Measurements from ENCODE around the gene IGFBP7.

Gene IGFBP7

DNA sequence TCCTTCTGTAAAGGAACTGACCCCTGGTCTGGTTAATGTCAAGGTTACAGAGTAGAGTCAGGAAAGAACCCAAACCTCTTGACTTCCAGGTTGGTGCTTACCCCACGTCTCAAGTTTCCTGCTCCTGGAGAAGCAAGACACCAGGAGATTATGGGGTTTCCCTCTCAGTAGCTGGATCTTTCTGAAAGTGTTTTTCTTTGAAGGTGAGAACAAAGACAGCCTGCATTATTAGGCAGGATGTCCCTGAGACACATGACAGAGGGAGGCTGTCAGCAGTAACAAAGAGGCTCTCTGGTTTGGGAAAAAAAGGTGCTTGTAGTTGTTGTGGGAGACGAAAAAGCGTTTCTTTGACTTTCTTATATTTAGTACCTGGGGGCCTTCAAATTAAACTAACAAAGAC lies 44.7 kb upstream of the IGFBP7 start:
- Histone ChIP-seq H3K4me3 (ENCODE audit: low read length) (no peak overlapping the region), H3K9me3 (ENCODE audit: control insufficient read depth, insufficient read depth, low read length) (no peaks in the 10 kb centered on the region), H4K20me1 (ENCODE audit: control insufficient read depth, insufficient read depth, low read depth, low read length) (no peaks in the 10 kb centered on the region), H3K27me3 (ENCODE audit: control insufficient read depth, low read length) (no peaks in the 10 kb centered on the region; the same call in 1 of the 2 replicates), H3K4me2 (ENCODE audit: low read length) (no peak overlapping the region), H3F3A (ENCODE audit: control insufficient read depth, insufficient read depth) (no peaks in the 10 kb centered on the region), H3K9me2 (replicated peaks; ENCODE audit: control insufficient read depth, low read length) (no peaks in the 10 kb centered on the region), H3K36me3 (ENCODE audit: control insufficient read depth, low read length) (no peaks in the 10 kb centered on the region), H3K4me1 (ENCODE audit: control insufficient read depth, low read length) (no peaks in the 10 kb centered on the region), H3K79me2 (ENCODE audit: control insufficient read depth, low read length) (no peaks in the 10 kb centered on the region), H3K27ac (ENCODE audit: low read depth, low read length) (no peak overlapping the region)
- no peak for TF ChIP-seq EZH2phosphoT487 (IDR thresholded peaks at IDR 0.05; ENCODE audit: borderline replicate concordance, low read length)
- TF ChIP-seq, protein P1, sequence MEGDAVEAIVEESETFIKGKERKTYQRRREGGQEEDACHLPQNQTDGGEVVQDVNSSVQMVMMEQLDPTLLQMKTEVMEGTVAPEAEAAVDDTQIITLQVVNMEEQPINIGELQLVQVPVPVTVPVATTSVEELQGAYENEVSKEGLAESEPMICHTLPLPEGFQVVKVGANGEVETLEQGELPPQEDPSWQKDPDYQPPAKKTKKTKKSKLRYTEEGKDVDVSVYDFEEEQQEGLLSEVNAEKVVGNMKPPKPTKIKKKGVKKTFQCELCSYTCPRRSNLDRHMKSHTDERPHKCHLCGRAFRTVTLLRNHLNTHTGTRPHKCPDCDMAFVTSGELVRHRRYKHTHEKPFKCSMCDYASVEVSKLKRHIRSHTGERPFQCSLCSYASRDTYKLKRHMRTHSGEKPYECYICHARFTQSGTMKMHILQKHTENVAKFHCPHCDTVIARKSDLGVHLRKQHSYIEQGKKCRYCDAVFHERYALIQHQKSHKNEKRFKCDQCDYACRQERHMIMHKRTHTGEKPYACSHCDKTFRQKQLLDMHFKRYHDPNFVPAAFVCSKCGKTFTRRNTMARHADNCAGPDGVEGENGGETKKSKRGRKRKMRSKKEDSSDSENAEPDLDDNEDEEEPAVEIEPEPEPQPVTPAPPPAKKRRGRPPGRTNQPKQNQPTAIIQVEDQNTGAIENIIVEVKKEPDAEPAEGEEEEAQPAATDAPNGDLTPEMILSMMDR (IDR thresholded peaks at IDR 0.05; ENCODE audit: low read depth, low read length, poor library complexity, severe bottlenecking) = no peak

- TF ChIP-seq, protein P1 (IDR thresholded peaks at IDR 0.05; ENCODE audit: low read depth, low read length, poor library complexity, severe bottlenecking) = no peak
- TF ChIP-seq EZH2phosphoT487 (IDR thresholded peaks at IDR 0.05; ENCODE audit: borderline replicate concordance, low read length) = no peak
- Histone ChIP-seq H3K79me2 (ENCODE audit: control insufficient read depth, low read length) (no peaks in the 10 kb centered on the region), H3K4me2 (ENCODE audit: low read length) (no peak overlapping the region), H3K4me1 (ENCODE audit: control insufficient read depth, low read length) (no peaks in the 10 kb centered on the region), H4K20me1 (ENCODE audit: control insufficient read depth, insufficient read depth, low read depth, low read length) (no peaks in the 10 kb centered on the region), H3K27ac (ENCODE audit: low read depth, low read length) (no peak overlapping the region), H3K27me3 (ENCODE audit: control insufficient read depth, low read length) (no peaks in the 10 kb centered on the region; the same call in 1 of the 2 replicates), H3K9me2 (replicated peaks; ENCODE audit: control insufficient read depth, low read length) (no peaks in the 10 kb centered on the region), H3K4me3 (ENCODE audit: low read length) (no peak overlapping the region), H3K9me3 (ENCODE audit: control insufficient read depth, insufficient read depth, low read length) (no peaks in the 10 kb centered on the region), H3K36me3 (ENCODE audit: control insufficient read depth, low read length) (no peaks in the 10 kb centered on the region), H3F3A (ENCODE audit: control insufficient read depth, insufficient read depth) (no peaks in the 10 kb centered on the region)
These were observed 44.0 kb upstream of the IGFBP7 start for GRCh38 chr4:57154191-57154590.

GRCh38 chr4:57153207-57153606 lies 43.0 kb upstream of the IGFBP7 start:
- no peaks in the 10 kb centered on the region; the same call in 1 of the 2 replicates for H3K27me3 ChIP-seq (ENCODE audit: control insufficient read depth, low read length)
- no peaks in the 10 kb centered on the region for H4K20me1 ChIP-seq (ENCODE audit: control insufficient read depth, insufficient read depth, low read depth, low read length)
- no peaks in the 10 kb centered on the region for H3K9me3 ChIP-seq (ENCODE audit: control insufficient read depth, insufficient read depth, low read length)
- TF ChIP-seq EZH2phosphoT487 (IDR thresholded peaks at IDR 0.05; ENCODE audit: borderline replicate concordance, low read length) = no peak
- TF ChIP-seq, protein P1 (IDR thresholded peaks at IDR 0.05; ENCODE audit: low read depth, low read length, poor library complexity, severe bottlenecking) = no peak
- H3K36me3 ChIP-seq (ENCODE audit: control insufficient read depth, low read length) = no peaks in the 10 kb centered on the region
- no peaks in the 10 kb centered on the region for H3K9me2 ChIP-seq (replicated peaks; ENCODE audit: control insufficient read depth, low read length)
- H3K27ac ChIP-seq (ENCODE audit: low read depth, low read length) = no peak overlapping the region
- H3K79me2 ChIP-seq (ENCODE audit: control insufficient read depth, low read length) = no peaks in the 10 kb centered on the region
- no peak overlapping the region for H3K4me2 ChIP-seq (ENCODE audit: low read length)
- no peaks in the 10 kb centered on the region for H3K4me1 ChIP-seq (ENCODE audit: control insufficient read depth, low read length)
- no peaks in the 10 kb centered on the region for H3F3A ChIP-seq (ENCODE audit: control insufficient read depth, insufficient read depth)
- no peak overlapping the region for H3K4me3 ChIP-seq (ENCODE audit: low read length)

All from DOHH2 (cell line).